ENCODE data around the gene CSAG3. TPM values are rescaled to one million over a fixed set of nuclear protein-coding genes. Genes with fewer than 3 reads are reported as not detected.

The CSAG3 gene
- total RNA-seq: not detected in 2 replicates

GRCh38 chrX:152758918-152759317 lies at the start of gene CSAG3:
Gene CSAG3 (plus strand): TSS chrX:152759218.

GRCh38 chrX:152713815-152714787 lies 44.9 kb upstream of the CSAG3 start, which contains the start of gene MAGEA2B:
Gene MAGEA2B (plus strand): TSS chrX:152714628. CDS start chrX:152717107, 2,479 bp downstream.

GRCh38 chrX:152733261-152733975 lies 25.6 kb upstream of the CSAG3 start, which contains the start of the genes CSAG1 and MAGEA12:
Gene CSAG1 (minus strand): TSS chrX:152733721. CDS start chrX:152732460, 1,261 bp downstream.
Gene MAGEA12 (plus strand): TSS chrX:152733757. CDS start chrX:152736162, 2,405 bp downstream.

DNA sequence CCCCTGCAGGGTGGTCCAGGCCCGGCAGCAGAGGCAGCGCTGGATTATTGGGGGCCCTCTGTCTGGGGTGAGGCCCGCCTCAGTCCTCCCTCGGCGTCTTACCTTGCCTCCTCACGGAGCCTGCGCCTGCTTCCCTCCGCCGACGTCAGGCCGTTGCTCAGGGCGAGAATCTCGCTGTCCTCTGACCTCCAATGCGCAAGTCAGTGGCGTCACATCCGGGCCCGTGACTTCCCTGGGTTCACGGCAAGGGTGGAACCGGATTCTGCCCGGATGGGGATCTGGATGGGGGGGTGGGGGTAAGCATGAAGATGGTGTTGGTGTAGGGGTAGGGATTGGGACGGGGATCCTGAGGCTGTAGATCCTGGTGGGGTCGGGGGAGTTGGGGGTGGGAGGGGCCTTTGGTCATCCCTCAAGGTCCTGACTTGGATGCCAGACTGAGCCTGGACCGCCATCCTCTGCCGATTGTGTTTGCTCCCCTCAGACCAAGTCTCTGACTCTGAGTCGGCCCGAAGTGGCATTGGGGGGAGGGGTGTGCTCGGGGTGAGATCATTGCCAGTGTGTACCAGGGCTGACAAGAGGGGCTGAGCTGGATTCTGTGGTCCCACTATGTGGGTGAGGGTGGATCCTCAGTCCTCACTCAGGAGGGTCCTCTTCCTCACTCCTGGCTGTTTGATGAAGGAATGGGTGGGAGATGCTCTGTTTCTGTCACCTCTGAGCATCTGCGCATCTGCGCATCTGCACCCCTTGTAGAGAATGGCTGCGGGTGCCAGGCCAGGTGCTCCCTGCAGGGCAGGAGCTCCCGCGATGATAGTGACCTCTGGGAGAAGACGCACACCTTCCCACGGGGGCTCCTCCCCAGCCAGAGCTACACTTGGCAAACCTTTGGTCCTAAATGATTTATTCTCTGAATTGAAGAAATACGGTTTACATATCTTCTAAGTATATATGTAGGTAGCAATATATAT lies 5.0 kb upstream of the CSAG3 start, which contains the start of gene MAGEA2:
MAGEA2 (minus strand) TSS at position 157 of the 965 bp plus-strand sequence. CDS start 2,479 bp downstream, outside the sequence.

DNA sequence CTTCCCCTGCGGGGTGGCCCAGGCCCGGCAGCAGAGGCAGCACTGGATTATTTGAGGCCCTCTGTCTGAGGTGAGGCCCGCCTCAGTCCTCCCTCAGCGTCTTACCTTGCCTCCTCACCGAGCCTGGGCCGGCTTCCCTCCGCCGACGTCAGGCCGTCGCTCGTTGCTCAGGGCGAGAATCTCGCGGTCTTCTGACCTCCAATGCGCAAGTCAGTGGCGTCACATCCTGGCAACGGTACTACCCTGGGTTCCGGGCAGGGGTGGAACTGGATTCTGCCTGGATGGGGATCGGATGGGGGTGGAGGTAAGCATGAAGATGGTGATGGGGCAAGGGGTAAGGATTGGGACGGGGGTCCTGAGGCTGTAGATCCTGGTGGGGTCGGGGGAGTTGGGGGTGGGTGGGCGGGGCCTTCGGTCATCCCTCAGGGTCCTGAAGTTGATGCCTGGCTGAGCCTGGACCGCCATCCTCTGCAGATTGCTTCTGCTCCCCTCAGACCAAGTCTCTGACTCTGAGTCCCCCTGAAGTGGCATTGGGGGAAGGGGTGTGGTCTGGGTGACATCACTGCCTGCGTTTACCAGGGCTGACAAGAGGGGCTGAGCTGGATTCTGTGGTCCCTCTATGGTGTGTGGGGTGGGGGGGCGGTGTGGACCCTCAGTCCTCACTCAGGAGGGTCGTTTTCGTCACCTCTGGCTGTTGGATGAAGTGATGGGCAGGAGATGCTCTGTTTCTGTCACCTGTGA lies 10.7 kb downstream of the CSAG3 start, which contains the start of gene MAGEA6:
MAGEA6 (minus strand) TSS at position 141 of the 741 bp plus-strand sequence. CDS start 2,039 bp downstream, outside the sequence.

Other genes with a start within 250 kb of the CSAG3 start
- not detected in 2 replicates for gene GABRQ, start 121.3 kb upstream of the CSAG3 start, total RNA-seq
- not detected in 2 replicates for gene MAGEA3, start 60.4 kb upstream of the CSAG3 start, total RNA-seq
- gene CSAG2, start 49.9 kb upstream of the CSAG3 start, total RNA-seq: not detected in 2 replicates
- not detected in 2 replicates for gene MAGEA2B, start 44.6 kb upstream of the CSAG3 start, total RNA-seq
- not detected in 2 replicates for gene CSAG1, start 25.5 kb upstream of the CSAG3 start, total RNA-seq
- not detected in 2 replicates for gene MAGEA12, start 25.5 kb upstream of the CSAG3 start, total RNA-seq
- gene MAGEA2, start 5.4 kb upstream of the CSAG3 start, total RNA-seq: not detected in 2 replicates
- not detected in 2 replicates for gene MAGEA6, start 10.5 kb downstream of the CSAG3 start, total RNA-seq
- 21.7 and 26.0 TPM in 2 replicates for gene CETN2, start 71.5 kb downstream of the CSAG3 start, total RNA-seq
- 12.1 and 16.7 TPM in 2 replicates for gene NSDHL, start 71.8 kb downstream of the CSAG3 start, total RNA-seq
- 21.7 and 27.8 TPM in 2 replicates for gene ZNF185, start 138.8 kb downstream of the CSAG3 start, total RNA-seq
- gene PNMA5, start 234.9 kb downstream of the CSAG3 start, total RNA-seq: not detected in 2 replicates